ENCODE results near the gene GABBR2.

DNA sequence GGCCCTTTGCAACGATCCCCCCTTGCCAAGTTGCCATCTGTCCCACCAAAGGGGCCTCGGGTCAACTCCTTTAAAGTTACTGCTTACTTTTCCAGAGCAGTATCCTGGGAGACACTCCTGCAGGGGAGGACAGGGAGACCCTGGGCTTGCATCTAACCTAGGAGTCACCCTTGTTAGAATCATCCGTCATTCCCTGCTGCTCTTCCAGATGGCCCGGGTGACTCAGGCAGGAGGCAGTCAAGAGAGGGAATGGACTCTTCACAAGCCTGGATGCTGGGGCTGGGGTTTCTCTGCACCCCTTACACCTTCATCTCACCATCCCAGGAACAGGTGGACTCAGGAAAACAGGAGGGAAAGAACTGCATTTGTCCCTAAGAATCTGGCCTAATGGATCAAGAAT, 175.6 kb downstream of the GABBR2 start:
- TF ChIP-seq GATA2 (IDR thresholded peaks at IDR 0.05; ENCODE audit: low read depth, low read length): no peak
- no peak for TF ChIP-seq GATA3 (IDR thresholded peaks at IDR 0.05; ENCODE audit: low read depth, low read length)
